IMR-90 (cell line): ENCODE data around the gene ANKRD16. TPM values are rescaled to one million over a fixed set of nuclear protein-coding genes. Genes with fewer than 3 reads are reported as not detected.

ENCODE experiments used
- ATAC-seq: fragments of 200-7000 bp; cut with Tn5 transposase; 2 replicates; pipeline ENCODE4 v1.9.1; 2020; ENCODE audit warnings: low read depth, mild to moderate bottlenecking, moderate library complexity
- BruUV-seq: library from RNA; stranded (reverse); fragments of 400-500 nt; replicated peaks from 2 replicates; lab custom pipeline; 2021; lab: Mats Ljungman, UMichigan
- CTCF ChIA-PET: fragments of 300-600 bp; formaldehyde crosslinking; extraction: SDS; loops from one replicate; lab custom pipeline; 2021; ENCODE audit warnings: antibody characterized with exemption; lab: Yijun Ruan, JAX
- POLR2A ChIA-PET: fragments of 300-600 bp; sonication (Branson Sonifier 250); formaldehyde crosslinking; loops from one replicate; lab custom pipeline; 2022; ENCODE audit warnings: antibody characterized with exemption; ENCODE audit not compliant: unreplicated experiment; lab: Charles Lee
- DNase-seq: peaks from one replicate; pipeline ENCODE4 v3.0.0; 2013
- H2AFZ ChIP-seq: replicated peaks from 2 replicates; pipeline ENCODE3; 2013; ENCODE audit warnings: low read length, mild to moderate bottlenecking; ENCODE audit not compliant: poor library complexity
- H2AK5ac ChIP-seq: 2 replicates; pipeline ENCODE4 v1.6.1; 2013; ENCODE audit warnings: low read depth, low read length, inconsistent platforms
- H2AK9ac ChIP-seq: replicated peaks from 2 replicates; pipeline ENCODE3; 2013; ENCODE audit warnings: mild to moderate bottlenecking, low read depth, low read length, moderate library complexity; ENCODE audit not compliant: poor library complexity
- H2BK120ac ChIP-seq: 2 replicates; pipeline ENCODE4 v1.6.1; 2013; ENCODE audit warnings: low read depth, low read length, inconsistent platforms
- H2BK15ac ChIP-seq: 3 replicates; pipeline ENCODE4 v1.6.1; 2013; ENCODE audit warnings: low read depth, low read length, inconsistent platforms
- H2BK20ac ChIP-seq: 2 replicates; pipeline ENCODE4 v1.6.1; 2013; ENCODE audit warnings: low read depth, mild to moderate bottlenecking, inconsistent platforms, low read length, moderate library complexity
- H2BK5ac ChIP-seq: 2 replicates; pipeline ENCODE4 v1.6.1; 2013; ENCODE audit warnings: mild to moderate bottlenecking, low read depth, low read length, inconsistent platforms; ENCODE audit not compliant: poor library complexity, severe bottlenecking
- H3K14ac ChIP-seq: replicated peaks from 2 replicates; pipeline ENCODE4 v1.6.1; 2013; ENCODE audit warnings: low read depth, low read length, inconsistent platforms
- H3K18ac ChIP-seq: 2 replicates; pipeline ENCODE4 v1.6.1; 2013; ENCODE audit warnings: low read depth, low read length, control low read depth
- H3K23ac ChIP-seq: 2 replicates; pipeline ENCODE4 v1.6.1; 2013; ENCODE audit warnings: low read depth, low read length, inconsistent platforms
- H3K27ac ChIP-seq: 2 replicates; pipeline ENCODE4 v1.5.1; 2013; ENCODE audit warnings: mild to moderate bottlenecking, control low read depth, low read length; ENCODE audit not compliant: insufficient read depth
- H3K27me3 ChIP-seq: 2 replicates; pipeline ENCODE4 v1.6.1; 2013; ENCODE audit warnings: low read length; ENCODE audit not compliant: control insufficient read depth, insufficient read depth
- H3K36me3 ChIP-seq: 2 replicates; pipeline ENCODE4 v1.6.1; 2013; ENCODE audit warnings: low read length, mixed read lengths; ENCODE audit not compliant: control insufficient read depth, insufficient read depth
- H3K4ac ChIP-seq: 2 replicates; pipeline ENCODE4 v1.6.1; 2013; ENCODE audit warnings: low read depth, low read length, inconsistent platforms
- H3K4me1 ChIP-seq: 2 replicates; pipeline ENCODE4 v1.6.1; 2013; ENCODE audit warnings: low read length, mixed read lengths; ENCODE audit not compliant: control insufficient read depth, insufficient read depth
- H3K4me2 ChIP-seq: 2 replicates; pipeline ENCODE4 v1.6.1; 2013; ENCODE audit warnings: low read depth, mild to moderate bottlenecking, control low read depth, low read length, moderate library complexity
- H3K4me3 ChIP-seq: 2 replicates; pipeline ENCODE4 v1.5.1; 2013; ENCODE audit warnings: low read depth, mild to moderate bottlenecking, control low read depth, low read length, moderate library complexity; ENCODE audit not compliant: insufficient read depth
- H3K56ac ChIP-seq: 2 replicates; pipeline ENCODE4 v1.6.1; 2013; ENCODE audit warnings: low read length, inconsistent platforms; ENCODE audit not compliant: insufficient read depth; ENCODE audit errors: extremely low read depth
- H3K79me1 ChIP-seq, 2 experiments: 2 replicates each; pipeline ENCODE4 v1.6.1; 2013; ENCODE audit warnings: low read length in 2 of 2, inconsistent platforms in 1 of 2, low read depth in 1 of 2
- H3K9ac ChIP-seq: 2 replicates; pipeline ENCODE4 v1.6.1; 2013; ENCODE audit warnings: low read depth, low read length, control low read depth
- H3K9me1 ChIP-seq: 2 replicates; pipeline ENCODE4 v1.6.1; 2013; ENCODE audit warnings: low read length, inconsistent platforms; ENCODE audit not compliant: insufficient read depth
- H3K9me3 ChIP-seq: 2 replicates; pipeline ENCODE4 v1.6.1; 2013; ENCODE audit warnings: low read length; ENCODE audit not compliant: control insufficient read depth, insufficient read depth
- H4K20me1 ChIP-seq: 2 replicates; pipeline ENCODE4 v1.6.1; 2013; ENCODE audit warnings: low read length, inconsistent platforms; ENCODE audit not compliant: insufficient read depth
- H4K5ac ChIP-seq: 2 replicates; pipeline ENCODE4 v1.6.1; 2013; ENCODE audit warnings: mild to moderate bottlenecking, low read depth, low read length, control low read depth
- H4K8ac ChIP-seq, 2 experiments: 2 replicates each; pipeline ENCODE4 v1.6.1; 2013; ENCODE audit warnings: low read depth in 2 of 2, low read length in 2 of 2, control low read depth in 1 of 2, inconsistent platforms in 1 of 2
- H4K91ac ChIP-seq: 2 replicates; pipeline ENCODE4 v1.6.1; 2013; ENCODE audit warnings: low read depth, low read length, inconsistent platforms; ENCODE audit not compliant: insufficient read depth
- FOS ChIP-seq: fragments of 150-350 bp; IDR thresholded peaks from 2 replicates; pipeline ENCODE4 v1.6.1; 2016; ENCODE audit warnings: low read depth, low read length
- MXI1 ChIP-seq: IDR thresholded peaks from 2 replicates; pipeline ENCODE4 v1.6.1; 2012; ENCODE audit warnings: low read depth, mild to moderate bottlenecking, low read length, moderate library complexity, borderline replicate concordance
- POLR2A ChIP-seq: IDR thresholded peaks from 2 replicates; pipeline ENCODE4 v1.6.1; 2012; ENCODE audit warnings: mild to moderate bottlenecking, low read depth, low read length
- WGBS, 2 experiments: methylation state at CpG; one replicate each; pipeline versions ENCODE4 v1.1.5 to v1.1.7; 2013; ENCODE audit warnings: missing lambda C conversion rate in 2 of 2; ENCODE audit not compliant: insufficient read length in 1 of 2; ENCODE audit errors: extremely low coverage in 2 of 2; 5-methylcytosine and 5-hydroxymethylcytosine counted together
- dilution Hi-C: fragments of 300-500 bp; cut with HindIII; formaldehyde crosslinking; loops from one replicate; pipeline ENCODE4 v1.14.3; 2018; ENCODE audit warnings: low sequenced_read_pairs; ENCODE audit not compliant: unreplicated experiment
- in situ Hi-C: fragments of 300-500 bp; cut with MboI; formaldehyde crosslinking; loops from 3 replicates; pipeline ENCODE4 v1.14.3; 2019; ENCODE audit warnings: low sequenced_read_pairs, inconsistent platforms, mixed read lengths
- intact Hi-C: fragments of 100-400 bp; cut with micrococcal nuclease; formaldehyde crosslinking; loops from 2 replicates; pipeline ENCODE4 v1.10.0; 2022
- polyA plus RNA-seq, 3 experiments: library from polyadenylated mRNA; depleted of rRNA; stranded (reverse); fragments of >200 nt; gene quantifications; 2 replicates each; pipeline ENCODE4 v1.2.3, GENCODE V29; 2012; ENCODE audit warnings: low replicate concordance in 1 of 3
- total RNA-seq: library from RNA; depleted of rRNA; stranded (reverse); fragments of >200 nt; gene quantifications from 2 replicates; pipeline ENCODE4 v1.2.3, GENCODE V29; 2012

Gene ANKRD16
- total and polyA plus RNA-seq, 2 of the 4 experiments (the other 2 are of a cell fraction), result 5.1 to 5.7 TPM

- peak overlapping the region; percentile 97 for H2AFZ ChIP-seq
- peak overlapping the region; percentile 92 for H3K18ac ChIP-seq
- H4K8ac ChIP-seq, result peak overlapping the region; percentile 28 to 99; a peak in 3 of 4 replicates
- peaks cover 45% of the 10 kb centered on the region for H4K20me1 ChIP-seq
- H3K4me2 ChIP-seq, result no peak overlapping the region
- no peak overlapping the region for H2BK20ac ChIP-seq
- H3K27me3 ChIP-seq, result no peaks in the 10 kb centered on the region
- no peak overlapping the region for H2BK15ac ChIP-seq
- no TSS peak for BruUV-seq
- peak overlapping the region; percentile 81 for H3K4me3 ChIP-seq
- TF ChIP-seq FOS (no peak), POLR2A (no peak), MXI1 (0 out of 2 replicates have a peak, but pooled peaks have one; percentile 12)
- H3K9ac ChIP-seq, result peak overlapping the region; percentile 99
- in situ Hi-C loops (no loop called here), dilution Hi-C loops (no loop called here), intact Hi-C loops (loop anchor here (1.0 to 5.0 kb wide), 3 partner anchors 60 to 126 kb away; partner anchors contain the start of gene ANKRD16)
- peaks cover 6% of the 10 kb centered on the region for H3K4me1 ChIP-seq
- H2AK5ac ChIP-seq, result peak overlapping the region; percentile 100
- peaks cover 7% of the 10 kb centered on the region; the same call in 1 of the 2 replicates for H3K9me1 ChIP-seq
- CTCF ChIA-PET, result interaction anchor here (0.6 kb wide), 1 partner anchor 20 kb away, joined by 3 read pairs; no protein-coding TSS in a partner anchor
- peaks cover 1% of the 10 kb centered on the region; the same call in 1 of the 2 replicates for H3K36me3 ChIP-seq
- H3K27ac ChIP-seq, result peak overlapping the region; percentile 99
- H3K4ac ChIP-seq, result peak overlapping the region; percentile 100
- peak overlapping the region; percentile 94 for H3K56ac ChIP-seq
- H2AK9ac ChIP-seq, result peak overlapping the region; percentile 99
- no peaks in the 10 kb centered on the region for H3K9me3 ChIP-seq
- H4K91ac ChIP-seq, result peak overlapping the region; percentile 99
- POLR2A ChIA-PET, result interaction anchor here (0.6 to 1.4 kb wide), 2 partner anchors 77 to 320 kb away, joined by 3 to 12 read pairs; partner anchors contain the start of genes ANKRD16 and FBH1
- DNase-seq (no peak), ATAC-seq (peak; percentile 33)
- 0% methylated on average over 23 of the region's 29 CpGs; no CpG with 5 or more reads in 1 of the 2 experiments for WGBS, 2 experiments
- peaks cover 13 to 26% of the 10 kb centered on the region in 2 experiments for H3K79me1 ChIP-seq
- H3K23ac ChIP-seq, result peak overlapping the region; percentile 98
- H2BK120ac ChIP-seq, result peak overlapping the region; percentile 80; the same call in 1 of the 2 replicates
- H2BK5ac ChIP-seq, result peak overlapping the region; percentile 97
- H4K5ac ChIP-seq, result peak overlapping the region; percentile 77; the same call in 1 of the 2 replicates
- peak overlapping the region; percentile 99 for H3K14ac ChIP-seq
Measured at GRCh38 chr10:5813091-5813340, 76.7 kb downstream of the ANKRD16 start.
